GM21528 (cell line): Measurements from ENCODE around the gene EPS15.
"Not testable (repeated sequence)": the region's sequence is repeated elsewhere in the genome, so short reads cannot be mapped to it uniquely, and the experiment has no call there.

Source experiments
- ATAC-seq: cut with Tn5 transposase; IDR thresholded peaks from one replicate; pipeline ENCODE4 v1.9.1; 2021; ENCODE audit warnings: mild to moderate bottlenecking, moderate library complexity; ENCODE audit not compliant: unreplicated experiment, low FRiP score

The EPS15 gene

DNA sequence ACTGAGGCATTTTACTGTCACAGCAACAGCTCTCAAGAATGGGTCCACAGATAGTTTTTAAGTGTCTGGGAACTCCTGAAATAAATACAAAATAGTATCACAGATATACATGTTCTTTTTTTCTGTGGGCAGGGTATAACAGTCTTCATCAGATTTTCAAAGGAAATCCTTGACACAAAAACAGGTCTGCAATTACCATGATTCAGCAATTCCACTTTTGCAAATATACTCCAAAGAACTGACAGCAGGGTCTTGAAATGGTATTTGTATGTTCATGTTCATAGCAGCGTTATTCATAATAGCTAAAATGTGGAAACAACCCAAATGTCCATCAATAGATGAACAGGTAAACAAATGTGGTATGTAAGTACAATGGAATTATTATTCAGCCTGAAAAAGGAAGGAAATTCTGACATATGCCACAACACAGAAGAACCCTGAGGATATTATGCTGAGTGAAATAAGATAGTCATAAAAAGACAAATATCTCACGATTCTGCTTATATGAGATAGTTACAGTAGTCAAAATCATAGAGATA lies 85.0 kb downstream of the EPS15 start:
- ATAC-seq = no peak

DNA sequence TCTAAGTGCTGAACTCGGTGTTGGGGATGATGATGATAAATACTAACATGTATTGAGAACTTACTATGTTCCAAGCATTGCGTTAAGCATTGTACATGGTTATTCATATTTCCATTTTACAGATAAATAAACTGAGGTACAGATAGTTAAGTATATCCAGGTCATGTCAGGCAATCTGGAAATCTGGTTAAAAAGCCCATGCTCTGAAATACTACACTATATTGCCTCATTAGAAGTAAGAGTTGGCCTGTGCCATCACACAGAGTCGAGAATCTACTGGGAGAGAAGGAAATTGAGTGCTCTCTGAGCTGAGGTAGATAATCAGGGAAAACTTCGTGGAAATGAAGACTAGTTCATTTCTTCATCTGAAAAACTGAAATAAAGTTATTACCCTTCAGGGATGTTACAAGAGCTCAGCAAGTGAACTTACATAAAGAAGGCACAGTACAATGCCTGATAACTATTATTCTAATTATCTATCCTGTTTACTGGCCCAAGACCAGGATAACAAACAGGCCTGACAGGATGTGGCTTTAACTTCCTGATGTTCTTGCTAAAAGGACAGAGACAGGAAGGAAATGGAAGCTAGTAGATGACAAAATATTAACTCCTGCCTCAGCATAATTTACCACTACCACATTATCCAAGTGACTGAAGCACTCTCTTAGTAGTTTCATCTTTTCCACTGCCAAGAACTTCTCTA lies 85.6 kb downstream of the EPS15 start:
- no peak for ATAC-seq

DNA sequence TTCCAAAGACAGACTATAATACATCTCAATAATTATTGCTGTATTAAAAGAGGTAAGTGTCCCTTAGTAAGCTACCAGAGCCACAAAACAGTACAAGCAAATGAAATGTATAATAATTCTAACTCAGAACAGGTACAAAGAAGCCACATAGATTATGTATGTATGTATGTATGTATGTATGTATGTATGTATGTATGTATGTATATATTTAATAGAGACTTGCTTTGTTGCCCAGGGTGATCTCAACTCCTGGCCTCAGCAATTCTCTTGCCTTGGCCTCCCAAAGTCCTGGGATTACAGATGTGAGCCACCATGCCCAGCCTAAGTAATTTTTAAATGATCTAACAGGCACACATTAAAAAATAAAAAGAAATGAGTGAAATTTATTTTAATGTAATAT lies 86.9 kb downstream of the EPS15 start:
- no peak for ATAC-seq

DNA sequence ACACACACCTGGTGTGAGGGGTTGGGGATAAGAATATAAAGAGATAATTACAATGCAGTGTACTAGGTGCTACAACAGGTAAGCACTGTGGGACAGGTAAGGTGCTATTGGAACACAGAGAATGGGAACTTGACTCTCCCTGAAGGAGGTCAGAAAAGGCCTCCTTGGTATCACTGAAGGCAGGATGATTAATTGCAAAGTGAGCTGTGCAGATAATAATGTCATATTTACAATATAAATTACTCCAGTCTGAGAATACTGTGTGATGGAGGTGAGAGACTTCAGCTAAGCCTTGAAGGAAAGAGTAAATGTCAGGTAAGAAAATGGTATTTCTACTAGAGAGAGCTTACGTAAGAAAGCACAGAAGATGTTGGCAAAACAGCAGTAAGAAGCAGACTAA lies 91.6 kb downstream of the EPS15 start:
- ATAC-seq = no peak

DNA sequence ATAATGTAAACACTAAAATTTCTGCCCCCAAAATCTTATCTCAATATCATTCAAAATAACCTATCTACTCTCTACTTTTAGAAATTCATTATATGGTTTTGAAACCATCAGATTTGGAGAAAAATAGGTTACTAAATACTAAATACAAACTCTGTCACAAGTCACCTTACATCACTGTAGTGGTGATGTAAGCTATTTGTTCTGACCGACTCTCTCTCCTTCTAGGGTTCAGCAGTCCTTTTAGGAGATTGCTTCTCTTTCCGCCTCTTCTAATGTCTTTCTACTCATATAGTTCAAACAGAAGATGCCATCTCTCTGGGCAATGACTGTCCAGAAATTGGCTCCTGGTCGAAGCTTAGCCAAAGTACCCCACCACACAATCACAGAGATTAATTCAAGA lies 93.1 kb downstream of the EPS15 start:
- no peak for ATAC-seq

DNA sequence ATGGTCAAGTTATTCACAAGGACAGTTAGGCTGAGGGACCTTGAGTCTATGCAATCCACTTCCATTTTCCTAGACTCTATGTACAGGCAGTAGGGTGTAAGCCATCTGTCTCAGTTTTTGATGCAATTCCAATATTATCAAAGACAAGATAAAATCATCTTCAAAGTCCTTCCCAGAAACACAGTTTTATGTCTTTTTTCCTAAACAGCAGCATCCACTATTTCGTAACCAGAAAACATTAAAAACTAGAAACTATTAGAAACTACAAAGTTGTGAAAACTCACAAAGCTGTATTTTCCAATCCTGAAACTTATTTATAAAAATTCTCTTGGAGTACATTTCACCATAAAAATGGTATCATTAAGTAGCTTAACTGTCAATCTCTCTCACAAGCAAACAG lies 93.8 kb downstream of the EPS15 start:
- no peak for ATAC-seq

DNA sequence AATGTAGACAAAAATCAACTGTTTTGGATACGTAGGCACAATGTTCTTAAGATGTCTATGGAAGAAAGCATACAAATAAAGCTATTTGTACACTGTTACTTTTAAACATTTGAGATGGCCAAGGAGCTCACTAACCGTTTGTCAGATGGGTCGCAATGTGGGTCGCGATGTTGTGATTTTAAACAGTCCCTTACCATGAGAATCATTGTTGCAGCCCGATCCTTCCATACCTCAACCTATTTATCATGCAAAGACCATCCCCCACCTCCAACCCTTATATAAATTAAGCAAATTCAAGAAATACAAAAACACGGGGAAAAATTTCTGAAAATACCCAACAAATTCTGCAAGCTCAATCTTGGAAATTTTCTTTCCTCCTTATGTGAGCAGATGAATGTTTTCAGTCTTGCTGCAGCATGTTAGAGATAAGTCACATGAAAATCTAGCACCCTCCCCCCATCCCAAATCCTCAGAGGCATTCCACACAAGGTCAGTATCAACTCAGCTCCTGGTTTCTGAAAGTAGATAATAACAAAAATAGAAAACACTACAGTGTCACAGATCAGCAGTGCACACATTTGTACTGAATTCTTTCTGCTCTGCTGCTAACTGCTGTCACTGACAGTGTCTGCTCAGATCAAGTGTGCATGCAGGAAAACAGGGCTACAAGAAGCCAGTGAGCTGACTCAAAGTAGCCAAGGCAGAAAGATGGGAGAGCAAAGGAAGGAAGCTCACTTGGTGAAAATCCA lies 95.8 kb downstream of the EPS15 start:
- no peak for ATAC-seq

DNA sequence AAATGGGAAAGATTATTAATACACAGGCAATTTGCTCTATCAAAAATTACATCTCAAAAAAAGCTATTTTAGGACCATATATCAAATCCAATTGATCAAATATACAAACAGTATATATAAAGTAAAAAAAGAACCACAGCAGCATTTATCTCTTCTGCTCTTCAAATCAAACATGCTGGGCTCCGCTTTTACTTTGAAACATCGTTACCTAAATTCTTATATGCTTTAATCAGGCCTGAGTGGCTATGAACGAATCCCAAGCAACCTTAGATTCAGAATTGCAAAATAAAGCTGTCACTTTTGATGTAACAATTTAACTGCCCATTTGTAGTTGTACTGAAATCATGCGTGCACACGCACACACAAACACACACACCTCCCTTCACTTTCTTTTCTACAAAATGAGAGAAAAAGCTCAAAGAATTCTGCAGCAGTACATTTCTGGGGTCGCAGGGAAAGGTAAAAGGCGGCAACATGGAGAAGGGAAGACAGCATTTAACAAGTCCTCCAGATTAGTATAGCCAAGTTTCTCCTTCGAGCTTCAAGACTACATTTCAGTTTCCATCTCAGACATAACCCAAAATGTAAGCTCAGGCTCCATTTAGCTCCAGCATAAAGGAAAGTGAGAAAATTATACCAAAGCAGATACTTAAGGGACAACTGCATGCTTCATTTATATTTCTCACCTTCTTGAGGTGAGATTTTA lies 96.5 kb downstream of the EPS15 start:
- ATAC-seq = no peak

DNA sequence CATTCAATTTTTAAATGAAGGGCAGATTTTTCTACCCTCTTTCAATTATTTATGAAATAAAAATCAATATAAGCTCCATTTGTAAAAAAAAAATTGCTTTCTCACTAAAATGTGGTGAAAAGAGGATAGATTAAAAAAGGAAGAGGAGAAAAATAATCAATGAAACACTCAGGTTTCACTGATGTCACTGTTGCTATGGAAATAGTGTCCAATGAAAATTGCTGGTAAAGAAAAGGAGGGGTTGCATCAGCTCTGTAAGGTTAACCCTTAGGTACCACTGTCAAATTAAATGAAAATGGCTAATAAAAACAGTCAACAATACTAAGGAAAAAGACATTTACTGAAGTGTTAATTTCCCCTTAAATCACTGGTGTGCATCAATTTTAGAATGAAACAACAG lies 97.1 kb downstream of the EPS15 start:
- ATAC-seq = no peak

DNA sequence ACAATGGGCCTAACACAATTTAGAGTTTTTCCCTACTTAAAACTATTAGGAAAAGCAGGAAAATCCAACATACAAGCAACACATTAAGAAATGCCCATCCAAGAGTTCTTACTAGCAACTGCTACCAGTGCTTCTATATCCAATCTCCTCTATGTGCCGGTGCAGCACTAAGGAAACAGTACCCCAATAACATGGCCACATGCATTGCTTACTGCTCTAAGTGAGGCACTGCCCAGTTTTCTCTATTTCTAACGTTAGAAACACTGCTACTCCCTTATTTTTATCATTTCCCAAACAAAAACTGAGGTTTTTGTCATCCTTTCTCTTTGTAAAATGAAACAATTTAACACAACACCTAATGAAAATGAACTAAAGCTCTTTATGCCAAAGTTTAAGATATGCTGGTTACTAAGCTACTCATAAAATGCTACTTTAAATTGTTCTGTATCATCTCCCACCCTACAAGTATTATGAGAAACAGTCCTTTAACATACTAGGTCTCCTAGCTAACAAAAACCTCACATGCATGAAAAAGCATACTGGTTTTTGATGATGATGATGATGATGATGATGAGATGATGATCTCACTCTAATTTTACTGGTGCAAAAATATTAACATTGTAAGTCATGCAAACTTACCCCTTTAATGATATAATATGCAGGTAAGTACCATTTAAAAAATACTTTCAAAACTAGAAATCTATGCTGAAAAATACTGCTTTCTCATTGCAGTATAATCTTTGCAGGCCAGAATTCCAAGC lies 98.0 kb downstream of the EPS15 start:
- no peak for ATAC-seq

DNA sequence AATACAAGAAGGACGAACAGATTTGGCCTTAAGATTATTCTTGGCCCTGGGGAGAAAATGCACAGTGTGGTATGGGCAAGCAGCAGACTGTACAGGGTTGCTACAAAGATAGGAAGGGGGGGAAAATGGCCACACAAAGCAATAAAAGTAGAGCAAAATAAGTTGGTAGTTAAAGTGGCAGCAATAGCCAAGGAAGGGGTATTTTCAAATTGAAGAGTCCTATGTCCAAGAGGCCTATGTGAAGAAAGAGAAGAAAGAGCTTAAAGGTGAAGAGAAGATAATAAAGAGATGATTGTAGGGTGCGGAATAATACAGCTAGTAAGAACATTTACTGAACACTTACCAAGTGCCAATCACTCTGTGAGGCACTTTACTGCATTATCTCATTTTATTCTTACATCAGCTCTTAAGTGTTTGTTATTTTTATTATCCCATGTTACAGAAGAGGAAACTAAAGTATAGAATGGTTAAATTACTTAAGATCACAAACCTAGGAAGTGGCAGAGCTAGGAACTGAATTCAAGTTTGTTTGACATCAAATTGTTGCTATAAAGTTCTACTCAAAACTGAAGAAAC lies 100.6 kb downstream of the EPS15 start:
- no peak for ATAC-seq

DNA sequence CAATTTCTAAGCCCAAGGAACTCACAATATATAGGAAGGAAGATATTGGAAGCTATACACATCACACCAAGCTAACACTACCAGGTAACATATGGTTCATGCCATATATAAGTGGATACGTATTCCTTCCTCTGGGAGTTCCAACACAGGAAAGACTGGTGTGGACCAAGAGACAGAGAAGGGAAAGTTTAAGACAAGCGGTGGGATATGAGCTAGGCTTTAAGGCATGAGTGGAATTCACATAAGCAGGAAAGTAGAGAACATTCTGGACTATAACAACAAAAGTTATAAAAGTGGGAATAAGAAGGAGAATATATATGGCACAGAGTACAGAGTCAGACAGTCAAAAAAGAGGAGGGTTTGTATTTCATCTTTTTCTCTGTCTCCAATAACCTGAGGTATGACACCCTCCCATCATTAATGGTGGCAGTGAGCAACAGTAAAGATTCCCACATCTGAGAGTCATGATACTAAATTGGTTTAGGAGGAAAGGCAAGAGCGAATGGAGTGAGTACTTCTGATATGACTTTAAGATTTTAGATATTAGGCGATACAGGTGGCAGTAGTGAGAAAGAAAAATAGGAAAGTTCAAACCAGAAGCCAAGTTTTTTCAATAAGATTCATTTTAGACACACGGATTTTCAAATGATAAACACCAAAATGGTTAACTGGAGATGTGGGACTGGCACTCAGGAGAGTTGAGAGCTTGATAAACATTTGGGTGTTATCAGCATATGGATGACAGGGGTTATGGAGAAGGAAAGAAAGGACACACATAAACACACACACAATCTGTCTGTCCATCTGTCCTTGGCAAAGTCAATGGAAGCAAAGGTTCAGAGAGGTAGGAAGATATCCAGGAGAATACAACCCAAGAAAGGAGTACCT lies 101.3 kb downstream of the EPS15 start:
- ATAC-seq = no peak

DNA sequence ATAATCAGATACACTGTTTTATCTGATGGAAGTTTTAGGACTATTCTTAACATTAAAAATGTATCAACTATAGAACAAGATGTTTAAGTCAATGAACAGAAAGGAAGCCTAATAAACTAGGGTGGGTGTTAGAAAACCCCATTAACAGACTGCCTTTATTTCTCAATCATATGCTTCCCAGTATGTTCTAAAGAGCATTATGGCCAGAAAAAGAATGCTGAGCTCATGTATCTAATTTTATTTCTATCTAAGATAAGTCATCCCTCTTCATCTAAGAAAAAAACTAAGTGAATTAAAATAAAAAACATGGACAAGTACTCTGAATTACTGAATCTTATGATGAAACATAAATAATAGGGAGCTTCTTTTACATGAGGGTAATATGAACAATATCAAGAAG lies 102.2 kb downstream of the EPS15 start:
- no peak for ATAC-seq

DNA sequence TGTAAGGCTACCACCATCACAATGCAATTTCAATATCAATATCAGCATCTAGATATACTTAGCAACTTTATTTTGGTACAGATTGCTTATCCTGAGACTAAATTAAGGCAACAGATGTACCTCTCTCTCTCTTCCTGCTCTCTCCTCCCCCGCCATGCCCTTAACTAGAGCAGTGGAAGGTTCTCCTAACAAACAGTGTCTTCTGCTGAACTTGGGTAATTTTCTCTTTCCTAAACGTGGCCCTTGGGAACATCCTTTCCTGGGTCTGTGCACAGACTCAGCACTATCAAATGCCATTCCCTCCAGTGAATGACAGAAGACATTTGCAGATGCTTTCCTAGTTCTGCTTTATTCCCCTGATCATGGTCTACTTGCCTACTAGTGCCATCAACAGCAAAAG lies 103.1 kb downstream of the EPS15 start:
- ATAC-seq = no peak

DNA sequence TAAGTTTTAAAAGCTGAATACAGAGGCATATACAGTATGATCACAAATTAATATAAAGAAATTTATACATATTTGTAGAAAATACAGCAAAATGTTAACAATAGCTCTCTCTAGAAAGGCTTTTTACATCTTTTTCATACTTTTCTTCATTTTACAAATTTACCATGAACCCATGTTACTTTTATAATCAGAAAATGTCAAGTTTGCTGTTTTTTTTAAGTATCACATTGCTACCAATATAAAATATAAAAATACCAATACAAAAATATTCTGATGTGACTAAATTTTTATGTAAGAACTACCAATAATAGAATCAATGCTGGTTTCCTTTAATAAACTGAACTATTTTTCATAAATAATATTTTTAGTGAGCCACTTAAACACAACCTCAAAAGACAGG lies 104.3 kb downstream of the EPS15 start:
- no peak for ATAC-seq

DNA sequence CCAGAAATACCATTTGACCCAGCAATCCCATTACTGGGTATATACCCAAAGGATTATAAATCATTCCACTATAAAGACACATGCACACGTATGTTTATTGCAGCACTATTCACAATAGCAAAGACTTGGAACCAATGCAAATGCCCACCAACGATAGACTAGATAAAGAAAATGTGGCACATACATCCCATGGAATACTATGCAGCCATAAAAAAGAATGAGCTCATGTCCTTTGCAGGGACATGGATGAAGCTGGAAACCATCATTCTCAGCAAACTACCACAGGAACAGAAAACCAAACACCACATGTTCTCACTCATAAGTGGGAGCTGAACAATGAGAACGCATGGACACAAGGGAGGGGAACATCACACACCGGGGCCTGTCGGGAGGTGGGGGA lies 107.2 kb downstream of the EPS15 start:
- not testable (repeated sequence) for ATAC-seq

DNA sequence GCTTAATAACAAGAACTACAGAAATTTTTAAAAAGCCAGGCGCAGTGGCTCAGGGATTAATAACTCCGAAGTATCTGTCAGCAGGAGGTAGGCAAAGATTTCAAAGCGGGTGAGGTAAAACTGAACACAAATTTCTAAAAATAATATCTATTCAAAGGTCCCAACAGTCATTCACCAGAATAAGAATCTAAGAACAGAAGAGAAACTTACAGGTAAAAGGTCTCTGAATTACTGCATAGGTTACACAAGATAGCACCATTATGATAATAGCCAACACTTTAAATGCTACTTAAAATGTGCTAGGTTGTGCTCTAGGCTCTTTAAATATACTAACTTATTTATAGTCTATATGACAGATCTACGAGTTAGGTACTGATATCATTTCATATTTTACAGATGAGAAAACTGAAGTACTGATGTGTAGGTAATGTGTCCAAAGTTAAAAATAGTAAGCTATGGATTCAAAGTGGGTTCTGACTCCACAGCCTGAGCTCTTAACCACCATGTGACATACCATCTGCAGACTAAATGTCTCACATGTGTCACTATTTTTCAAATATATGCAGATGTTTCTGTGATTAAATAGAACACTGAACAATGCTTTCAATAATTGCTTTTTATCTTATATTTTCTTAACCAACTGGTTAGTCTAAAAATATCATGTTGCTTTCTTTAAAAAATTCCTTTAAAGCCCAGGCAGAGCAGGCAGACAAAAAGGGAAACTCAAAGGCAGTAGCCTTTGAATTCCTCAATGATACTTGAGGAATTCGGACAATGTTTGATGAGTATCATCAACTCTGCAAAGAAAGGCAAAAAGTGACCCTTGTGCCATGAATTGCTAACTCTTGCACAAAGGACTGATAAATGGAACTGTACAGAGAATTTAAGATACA lies 108.3 kb downstream of the EPS15 start:
- no peak for ATAC-seq

DNA sequence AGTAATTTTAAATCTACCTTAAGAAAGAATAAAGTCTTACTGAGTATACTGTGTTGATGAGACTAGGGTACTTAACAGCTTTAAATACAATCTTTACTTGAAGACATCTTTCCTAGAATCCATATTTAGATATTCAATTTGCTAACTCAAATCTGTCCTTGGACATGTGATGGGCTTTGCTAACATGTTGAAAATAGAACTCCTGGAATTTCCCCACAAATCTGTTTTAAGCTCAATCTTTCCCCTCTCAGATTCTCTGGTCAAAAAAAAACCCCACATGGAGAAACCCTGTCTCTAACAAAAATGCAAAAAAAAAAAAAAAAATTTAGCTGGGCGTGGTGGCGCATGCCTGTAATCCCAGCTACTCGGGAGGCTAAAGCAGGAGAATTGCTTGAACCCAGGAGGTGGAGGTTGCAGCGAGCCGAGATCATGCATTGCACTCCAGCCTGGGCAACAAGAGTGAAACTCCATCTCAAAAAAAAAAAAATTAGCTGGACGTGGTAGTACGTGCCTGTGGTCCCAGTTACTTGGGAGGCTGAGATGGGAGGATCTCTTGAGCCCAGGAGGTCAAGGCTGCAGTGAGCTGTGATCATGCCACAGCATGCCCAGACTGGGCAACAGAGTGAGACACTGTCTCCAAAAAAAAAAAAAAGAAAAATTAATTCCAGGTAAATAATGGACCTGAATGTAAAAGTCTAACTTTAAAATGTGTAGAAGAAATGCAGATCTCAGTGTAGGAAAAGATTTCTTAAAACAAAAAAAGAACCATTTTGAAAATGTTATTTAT lies 109.1 kb downstream of the EPS15 start:
- ATAC-seq = not testable (repeated sequence)
